RWPE2 (cell line): Measurements from ENCODE around the gene BRAF.

Experiments
- ATAC-seq: fragments of 200-7000 bp; cut with Tn5 transposase; 3 replicates; pipeline ENCODE4 v1.9.1; 2021; ENCODE audit warnings: low read depth
- DNase-seq: peaks from one replicate; pipeline ENCODE4 v3.0.0-alpha.2; 2020; ENCODE audit warnings: low spot score
- H3K27ac ChIP-seq: fragments of 450-650 bp; 2 replicates; pipeline ENCODE4 v1.5.1; 2017; ENCODE audit warnings: mild to moderate bottlenecking; ENCODE audit not compliant: poor library complexity, severe bottlenecking
- H3K27me3 ChIP-seq: fragments of 250-450 bp; sonication (Bioruptor Pico); 2 replicates; pipeline ENCODE4 v1.5.1; 2021; ENCODE audit warnings: mild to moderate bottlenecking, moderate library complexity; ENCODE audit not compliant: insufficient read depth, poor library complexity, severe bottlenecking
- H3K36me3 ChIP-seq: fragments of 250-450 bp; sonication (Bioruptor Pico); 2 replicates; pipeline ENCODE4 v1.5.1; 2020; ENCODE audit warnings: low read depth, mild to moderate bottlenecking, moderate library complexity
- H3K4me1 ChIP-seq: fragments of 250-450 bp; sonication (Bioruptor Pico); 2 replicates; pipeline ENCODE4 v1.5.1; 2021; ENCODE audit warnings: mild to moderate bottlenecking, moderate library complexity; ENCODE audit not compliant: insufficient read depth, poor library complexity, severe bottlenecking
- H3K4me3 ChIP-seq: fragments of 250-450 bp; sonication (Bioruptor Pico); 2 replicates; pipeline ENCODE4 v1.5.1; 2021; ENCODE audit warnings: mild to moderate bottlenecking, moderate library complexity; ENCODE audit not compliant: severe bottlenecking
- H3K9me3 ChIP-seq: fragments of 250-450 bp; sonication (Bioruptor Pico); 2 replicates; pipeline ENCODE4 v1.5.1; 2021; ENCODE audit warnings: mild to moderate bottlenecking, moderate library complexity; ENCODE audit not compliant: severe bottlenecking
- CTCF ChIP-seq: fragments of 450-650 bp; IDR thresholded peaks from one replicate; pipeline ENCODE4 v1.5.1; 2017; ENCODE audit warnings: mild to moderate bottlenecking, moderate library complexity; ENCODE audit not compliant: poor library complexity, severe bottlenecking

Gene BRAF

DNA sequence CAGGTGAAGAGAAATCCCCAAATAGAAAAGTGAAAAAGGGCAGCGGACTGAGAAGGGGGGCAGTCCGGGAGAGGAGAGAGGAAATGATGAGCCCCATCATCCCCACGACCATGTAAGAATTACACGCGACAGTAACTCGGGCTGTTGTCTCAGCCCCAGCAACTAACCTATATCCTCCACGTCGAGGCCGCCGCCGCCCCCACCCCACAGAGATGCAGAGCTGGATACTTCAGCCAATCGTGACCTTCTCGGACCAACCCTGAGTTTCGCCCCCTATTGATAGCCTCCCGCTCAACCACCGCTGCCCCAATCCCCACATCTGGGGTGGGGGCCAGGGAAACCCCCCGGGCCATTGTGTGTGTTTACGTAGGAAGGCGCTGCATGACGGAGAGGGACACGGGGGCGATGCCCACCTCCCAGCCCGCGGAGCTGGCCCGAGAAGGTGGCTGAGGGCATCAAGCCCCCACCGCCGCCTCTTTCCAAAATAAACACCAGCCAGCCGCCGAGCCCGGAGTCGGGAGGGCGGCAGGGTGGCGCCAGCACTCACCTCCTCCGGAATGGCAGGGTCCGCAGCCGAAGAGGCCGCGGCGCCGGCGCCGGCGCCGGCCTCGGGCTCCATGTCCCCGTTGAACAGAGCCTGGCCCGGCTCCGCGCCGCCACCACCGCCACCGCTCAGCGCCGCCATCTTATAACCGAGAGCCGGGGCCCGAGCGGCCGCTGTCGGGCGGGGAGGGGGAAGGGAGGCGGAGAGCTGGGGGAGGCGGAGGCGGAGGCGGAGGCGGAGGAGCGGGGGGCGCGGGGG is 509 bp downstream of the BRAF start:
- H3K9me3 ChIP-seq = no peaks in the 10 kb centered on the region
- DNase-seq = peak; percentile 69
- peak; percentile 71 for ATAC-seq
- H3K27ac ChIP-seq = peak overlapping the region; percentile 62
- H3K4me3 ChIP-seq = peak overlapping the region; percentile 99
- no peaks in the 10 kb centered on the region for H3K27me3 ChIP-seq
- peak; percentile 56 for TF ChIP-seq CTCF
- H3K4me1 ChIP-seq = peaks cover 7% of the 10 kb centered on the region
- no peaks in the 10 kb centered on the region for H3K36me3 ChIP-seq

GRCh38 chr7:140923358-140924006 is 1.2 kb downstream of the BRAF start:
- peak overlapping the region; percentile 62 for H3K27ac ChIP-seq
- no peaks in the 10 kb centered on the region for H3K36me3 ChIP-seq
- ATAC-seq (peak; percentile 43), DNase-seq (no peak)
- no peaks in the 10 kb centered on the region for H3K9me3 ChIP-seq
- peaks cover 7% of the 10 kb centered on the region for H3K4me1 ChIP-seq
- TF ChIP-seq CTCF = no peak
- no peaks in the 10 kb centered on the region for H3K27me3 ChIP-seq
- H3K4me3 ChIP-seq = peak overlapping the region; percentile 99

GRCh38 chr7:140922741-140923345 is 1.9 kb downstream of the BRAF start:
- DNase-seq = no peak
- no peaks in the 10 kb centered on the region for H3K36me3 ChIP-seq
- TF ChIP-seq CTCF = no peak
- ATAC-seq = no peak
- H3K4me3 ChIP-seq = peak overlapping the region; percentile 99
- H3K27ac ChIP-seq = no peak overlapping the region
- no peaks in the 10 kb centered on the region for H3K27me3 ChIP-seq
- H3K9me3 ChIP-seq = no peaks in the 10 kb centered on the region
- H3K4me1 ChIP-seq = peaks cover 7% of the 10 kb centered on the region

- no peak for ATAC-seq
- no peak overlapping the region for H3K4me3 ChIP-seq
- H3K4me1 ChIP-seq = peaks cover 7% of the 10 kb centered on the region
- H3K27ac ChIP-seq = no peak overlapping the region
- TF ChIP-seq CTCF = no peak
- H3K27me3 ChIP-seq = no peaks in the 10 kb centered on the region
- H3K9me3 ChIP-seq = no peaks in the 10 kb centered on the region
- no peaks in the 10 kb centered on the region for H3K36me3 ChIP-seq
- no peak for DNase-seq
Measured at GRCh38 chr7:140920745-140921144, 4.0 kb downstream of the BRAF start.
